ENCODE data around the gene TH.
"Not testable (repeated sequence)": the region's sequence is repeated elsewhere in the genome, so short reads cannot be mapped to it uniquely, and the experiment has no call there.

Gene TH

DNA sequence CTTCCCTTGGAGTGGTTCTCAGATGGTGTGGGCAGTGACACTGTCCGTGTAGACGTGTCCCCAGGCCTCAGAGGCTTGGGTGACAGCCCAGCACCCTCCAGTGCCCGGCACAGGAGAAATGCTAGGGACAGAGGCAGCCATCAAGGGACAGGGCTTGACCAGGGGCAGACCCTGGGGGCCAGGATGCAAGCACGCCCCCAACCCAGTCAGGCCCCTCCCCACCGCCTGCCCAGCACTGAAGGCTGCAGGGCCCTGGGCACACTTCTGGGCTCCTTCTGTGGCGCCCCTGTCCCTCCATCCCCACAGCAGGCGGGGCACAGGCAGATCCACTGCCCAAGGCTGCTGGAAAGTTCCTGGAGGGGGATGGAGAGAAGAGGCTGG is 43.5 kb downstream of the TH start:
- DNase-seq = no peak

DNA sequence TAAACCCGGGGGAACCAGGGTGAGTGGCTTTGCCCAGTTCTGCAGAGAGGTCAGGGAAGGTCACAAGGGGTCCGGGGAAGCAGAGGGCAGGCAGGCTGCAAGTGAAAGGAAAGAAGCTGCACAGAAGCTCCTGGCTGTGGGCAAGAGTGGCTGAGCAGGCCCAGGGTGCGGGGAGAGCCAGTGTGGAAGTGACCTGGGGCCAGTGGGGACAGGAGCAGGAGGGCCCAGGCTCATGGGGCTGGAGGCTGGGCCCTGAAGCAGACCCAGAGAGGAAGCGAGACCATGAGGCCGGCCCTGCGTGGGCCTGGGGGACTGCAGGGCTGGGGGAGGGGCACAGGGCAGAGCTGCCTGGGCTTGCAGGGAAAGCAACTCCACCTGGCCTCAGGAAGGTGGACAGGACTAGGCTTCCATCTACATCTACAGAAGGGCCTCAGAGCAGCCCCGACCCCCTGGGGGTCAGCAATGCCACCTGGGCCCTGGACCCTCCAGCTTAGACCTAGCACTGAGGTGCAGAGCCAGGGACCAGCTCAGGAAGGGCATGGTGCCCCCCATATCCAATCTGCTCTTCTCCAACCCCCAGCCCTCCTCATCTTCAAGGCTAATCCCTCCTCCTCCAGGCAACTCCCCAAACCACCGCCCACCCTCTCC is 44.0 kb downstream of the TH start:
- DNase-seq = no peak

DNA sequence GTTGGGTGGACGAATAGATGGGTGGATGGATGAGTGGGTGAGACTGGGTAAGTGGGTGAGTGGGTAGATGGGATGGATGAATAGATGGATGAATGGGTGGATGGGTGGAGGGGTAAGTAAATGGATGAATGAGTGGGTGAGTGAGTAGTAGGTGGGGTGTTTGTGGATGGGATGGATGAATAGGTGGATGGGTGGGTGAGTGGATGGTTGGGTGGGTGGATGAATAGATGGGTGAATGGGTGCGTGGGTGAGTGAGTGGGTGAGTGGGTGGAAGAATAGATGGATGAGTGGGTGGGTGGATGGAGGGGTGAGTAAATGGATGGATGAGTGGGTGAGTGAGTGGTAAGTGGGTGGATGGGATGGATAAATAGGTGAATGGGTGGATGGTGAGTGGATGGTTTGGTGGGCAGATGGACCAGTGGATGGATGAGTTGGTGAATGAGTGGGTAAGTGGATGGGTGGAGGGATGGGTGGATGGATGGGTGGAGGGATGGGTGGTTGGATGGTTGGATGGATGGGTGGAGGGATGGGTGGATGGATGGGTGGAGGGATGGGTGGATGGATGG is 45.0 kb downstream of the TH start:
- DNase-seq = no peak

DNA sequence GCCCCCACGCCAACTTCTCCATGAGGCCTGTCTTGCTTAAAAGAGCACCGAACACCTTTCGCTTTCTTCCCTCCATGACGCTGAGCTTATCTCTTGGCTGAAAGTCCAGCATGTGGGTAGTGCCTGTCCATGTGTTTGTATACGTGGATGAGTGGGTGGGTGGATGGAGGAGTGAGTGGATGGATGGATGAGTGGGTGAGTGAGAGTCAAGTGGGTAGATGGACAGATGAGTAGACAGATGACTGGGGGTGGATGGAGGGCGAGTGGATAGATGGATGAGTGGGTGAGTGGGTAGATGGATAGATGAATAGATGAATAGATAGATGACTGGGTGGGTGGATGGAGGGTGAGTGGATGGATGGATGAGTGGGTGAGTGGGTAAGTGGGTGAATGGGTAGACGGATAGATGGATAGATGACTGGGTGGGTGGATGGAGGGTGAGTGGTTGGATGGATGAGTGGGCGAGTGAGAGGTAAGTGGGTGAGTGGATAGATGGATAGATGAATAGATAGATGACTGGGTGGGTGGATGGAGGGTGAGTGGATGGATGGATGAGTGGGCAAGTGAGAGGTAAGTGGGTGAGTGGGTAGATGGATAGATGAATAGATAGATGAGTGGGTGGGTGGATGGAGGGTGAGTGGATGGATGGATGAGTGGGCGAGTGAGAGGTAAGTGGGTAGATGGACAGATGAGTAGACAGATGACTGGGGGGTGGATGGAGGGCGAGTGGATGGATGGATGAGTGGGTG is 46.7 kb downstream of the TH start:
- DNase-seq = not testable (repeated sequence)

DNA sequence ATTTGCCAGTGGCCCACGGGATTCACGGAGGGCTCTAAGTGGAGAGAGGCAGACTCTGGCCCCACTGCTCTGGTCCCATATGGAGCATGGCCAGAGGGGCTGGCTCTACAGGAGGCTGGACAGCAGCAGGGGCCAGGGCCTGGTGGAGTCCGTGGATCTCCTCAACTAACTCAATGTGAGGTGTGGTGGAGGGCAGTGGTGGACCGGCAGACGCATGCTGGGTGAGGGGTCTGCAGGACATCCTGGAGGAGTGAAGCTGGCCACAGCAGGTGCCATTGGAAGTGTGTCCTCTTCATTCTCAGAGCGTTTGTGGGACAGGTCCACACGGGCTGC is 48.0 kb downstream of the TH start:
- DNase-seq = no peak

DNA sequence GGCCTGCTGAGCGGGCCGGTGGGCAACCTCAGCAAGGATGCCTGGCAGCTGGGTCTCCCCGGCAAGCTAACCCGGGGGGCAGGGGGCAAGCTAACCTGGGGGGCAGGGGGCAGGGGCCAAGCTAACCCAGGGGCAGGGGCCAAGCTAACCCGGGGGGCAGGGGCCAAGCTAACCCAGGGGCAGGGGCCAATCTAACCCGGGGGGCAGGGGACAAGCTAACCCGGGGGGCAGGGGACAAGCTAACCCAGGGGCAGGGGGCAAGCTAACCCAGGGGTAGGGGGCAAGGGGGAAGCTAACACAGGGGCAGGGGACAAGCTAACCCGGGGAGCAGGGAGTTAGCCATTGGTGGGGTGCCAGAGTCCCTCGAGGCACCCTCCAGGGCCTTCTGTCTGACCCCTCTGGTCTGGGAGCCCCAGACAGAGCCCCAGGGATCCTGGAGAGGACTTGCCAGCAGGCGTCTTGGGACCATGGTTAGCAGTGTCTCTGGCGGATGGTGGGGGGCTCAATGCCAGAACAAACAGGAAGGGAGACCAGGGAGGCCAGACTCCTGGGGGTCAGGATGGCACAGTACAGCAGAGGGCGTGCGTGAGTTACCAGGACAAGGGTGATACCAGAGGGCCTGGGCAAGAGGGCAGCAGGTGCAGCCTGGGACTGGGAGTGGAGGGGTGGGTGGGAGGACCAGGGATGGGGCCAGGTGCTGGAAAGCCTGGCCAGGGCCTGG is 48.5 kb downstream of the TH start:
- DNase-seq = no peak

DNA sequence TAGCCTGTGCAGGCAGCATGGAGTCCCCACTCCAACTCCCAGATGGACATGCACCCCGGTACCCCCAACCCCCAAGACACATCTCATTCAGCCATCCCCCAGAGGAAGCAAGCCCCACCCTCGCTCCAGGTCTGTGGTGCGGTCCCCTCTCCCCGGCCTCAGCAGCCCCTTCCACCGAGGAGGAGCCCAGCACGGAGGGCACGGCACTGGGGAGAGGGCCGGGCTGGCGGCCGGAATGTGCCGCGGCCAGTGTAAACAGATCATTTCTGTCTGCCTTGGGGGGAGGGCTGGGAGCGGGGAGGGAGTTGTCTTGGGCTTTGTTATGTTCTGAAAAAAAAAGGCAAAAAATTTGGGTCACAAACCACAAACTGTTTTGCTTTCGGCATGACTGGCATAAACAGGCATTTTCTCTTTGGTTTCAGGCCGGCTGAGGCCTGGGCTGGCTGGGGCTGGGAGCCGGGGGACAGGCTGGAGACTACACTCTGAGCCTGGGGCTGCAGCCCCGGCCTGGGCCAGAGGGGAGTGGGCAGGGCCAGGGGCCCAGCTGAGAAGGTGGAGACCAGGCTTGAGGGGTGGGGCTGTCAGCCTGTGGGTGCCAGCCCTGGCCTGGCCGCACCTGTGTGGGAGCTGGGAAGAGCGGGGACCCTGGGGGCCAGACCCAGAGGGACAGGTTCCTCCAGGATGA is 49.3 kb downstream of the TH start:
- no peak for DNase-seq

DNA sequence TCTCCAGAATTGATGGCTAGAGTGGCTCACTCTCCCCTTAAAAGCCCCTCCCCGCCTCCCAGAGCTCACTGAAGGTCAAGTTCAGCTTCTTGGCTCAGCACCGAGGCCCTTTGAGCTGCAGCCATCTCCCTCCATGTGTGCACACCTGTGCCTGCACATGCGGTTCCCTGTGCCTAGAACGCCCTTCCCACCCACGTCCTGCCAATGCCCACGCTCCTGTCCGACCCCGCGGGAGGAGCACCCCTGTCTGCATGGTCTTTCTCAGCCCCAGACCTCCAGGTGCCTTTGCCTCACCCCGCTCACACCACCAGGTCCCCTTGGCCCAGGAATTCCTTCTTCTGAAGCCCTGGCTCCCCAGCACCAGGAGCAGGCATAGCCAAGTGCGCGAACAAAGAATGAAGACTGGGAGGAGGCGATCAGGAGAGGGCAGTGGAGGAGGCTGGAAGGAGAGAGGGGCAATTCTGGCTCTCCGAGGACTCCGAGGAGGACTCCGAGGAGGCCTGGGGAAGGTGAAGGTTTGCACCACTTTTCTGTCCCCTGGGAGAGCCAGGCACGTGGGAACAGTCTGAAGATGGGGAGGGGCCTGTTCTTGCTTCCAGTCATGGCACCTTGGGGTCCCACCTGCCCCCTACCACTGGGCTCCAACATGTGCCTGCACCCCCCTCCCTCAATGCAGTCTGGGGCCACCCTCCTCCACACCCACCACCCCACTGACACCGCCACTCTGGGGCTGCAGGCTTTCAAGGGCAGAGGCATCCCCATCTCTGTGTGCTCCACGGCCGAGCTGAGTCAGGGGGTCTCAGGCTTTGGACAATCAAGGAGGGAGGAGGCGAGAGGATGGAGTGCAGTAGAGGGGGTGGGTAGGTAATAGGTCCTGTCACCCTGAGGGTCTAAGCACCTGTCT is 50.1 kb downstream of the TH start:
- no peak for DNase-seq

DNA sequence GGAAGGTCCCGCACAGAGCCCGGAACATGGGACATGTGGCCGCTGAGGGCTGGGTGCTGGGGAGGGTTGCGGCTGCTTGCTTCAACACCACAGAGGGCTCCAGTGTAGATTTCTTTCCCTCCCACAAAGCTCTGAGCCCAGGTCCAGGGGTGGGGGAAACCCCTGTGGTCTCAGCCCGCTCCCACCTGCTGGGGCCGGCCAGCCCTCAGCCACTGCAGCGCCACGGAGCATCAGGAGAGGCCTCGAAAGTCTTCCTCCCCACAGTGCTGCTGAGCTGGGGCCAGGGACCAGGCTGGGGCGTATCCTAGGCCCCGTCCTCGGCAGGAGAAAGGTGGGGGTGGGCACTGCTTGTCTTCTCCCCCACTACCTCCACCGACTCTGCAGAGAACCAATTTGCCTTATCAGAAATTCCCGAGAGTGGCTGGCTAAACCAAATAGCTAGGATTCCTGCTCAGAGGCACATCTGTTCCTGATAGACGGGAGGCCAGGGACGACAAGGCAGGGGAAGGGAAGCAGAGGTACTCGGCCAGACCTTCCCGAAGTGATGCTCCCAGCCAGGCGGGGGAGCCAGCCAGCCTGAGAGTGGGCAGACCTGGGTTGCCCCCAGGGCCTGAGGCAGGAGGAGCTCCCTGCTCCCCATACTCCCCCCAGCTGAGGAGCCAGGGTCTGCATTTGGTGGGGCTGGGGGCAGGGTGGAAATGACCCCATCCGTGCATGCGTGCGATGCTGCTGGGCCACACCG is 51.1 kb downstream of the TH start:
- DNase-seq = no peak

DNA sequence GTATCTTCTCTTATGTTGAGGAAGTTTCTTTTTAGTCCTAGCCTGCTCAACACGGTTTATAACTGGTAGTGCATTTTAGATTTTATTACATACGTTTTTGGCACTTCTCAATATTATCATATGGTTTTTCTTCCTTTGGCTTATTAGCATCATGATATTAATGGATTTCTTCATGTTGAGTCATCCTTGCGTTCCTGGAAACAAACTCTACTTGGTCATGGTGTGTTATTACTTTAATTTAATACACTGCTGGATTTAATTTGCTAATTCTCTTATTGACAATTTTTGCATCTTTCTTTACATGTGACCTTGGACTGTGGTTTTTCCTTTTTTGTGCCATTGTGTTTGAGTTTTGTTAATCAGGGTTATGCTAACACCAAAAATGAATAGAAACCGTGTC is 52.9 kb downstream of the TH start:
- no peak for DNase-seq

DNA sequence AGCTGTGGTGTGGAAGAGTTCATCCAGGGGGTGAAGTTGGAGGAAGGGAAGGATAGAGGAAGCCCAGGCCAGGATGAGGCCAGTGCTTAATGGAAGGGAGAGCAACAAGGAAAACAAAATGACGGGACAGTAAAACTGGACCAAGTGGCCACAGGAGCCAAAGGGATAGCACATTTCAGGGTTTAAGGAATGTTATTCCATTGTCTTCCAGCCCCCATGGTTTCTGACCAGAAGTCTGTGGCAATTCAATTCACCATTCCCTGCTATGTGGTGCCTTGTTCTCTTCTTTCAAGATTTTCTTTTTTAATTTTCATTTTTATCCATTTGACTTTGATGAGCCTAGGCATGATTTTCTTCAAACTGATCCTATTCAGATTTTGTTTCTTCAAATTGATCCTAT is 54.9 kb downstream of the TH start:
- DNase-seq = no peak

DNA sequence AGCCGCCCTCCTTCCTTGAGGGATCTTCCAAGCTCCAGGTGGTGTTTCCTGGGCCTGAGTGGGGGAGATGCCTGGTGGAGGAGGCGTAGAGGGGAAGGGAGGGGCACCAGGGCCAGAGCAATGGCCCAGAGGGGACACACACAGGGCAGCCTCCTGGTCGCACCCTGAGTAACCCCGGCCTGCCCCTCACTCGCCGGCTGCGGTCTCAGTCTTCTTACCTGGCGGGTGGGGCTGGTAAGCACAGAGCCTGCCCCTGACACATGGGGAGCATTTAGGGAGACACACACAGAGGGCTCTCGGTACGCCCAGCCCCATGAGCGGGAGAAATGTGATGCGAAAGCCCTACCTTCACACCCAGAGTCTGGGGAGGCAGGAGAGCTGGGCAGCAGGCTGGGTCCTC is 56.3 kb downstream of the TH start:
- no peak for DNase-seq

DNA sequence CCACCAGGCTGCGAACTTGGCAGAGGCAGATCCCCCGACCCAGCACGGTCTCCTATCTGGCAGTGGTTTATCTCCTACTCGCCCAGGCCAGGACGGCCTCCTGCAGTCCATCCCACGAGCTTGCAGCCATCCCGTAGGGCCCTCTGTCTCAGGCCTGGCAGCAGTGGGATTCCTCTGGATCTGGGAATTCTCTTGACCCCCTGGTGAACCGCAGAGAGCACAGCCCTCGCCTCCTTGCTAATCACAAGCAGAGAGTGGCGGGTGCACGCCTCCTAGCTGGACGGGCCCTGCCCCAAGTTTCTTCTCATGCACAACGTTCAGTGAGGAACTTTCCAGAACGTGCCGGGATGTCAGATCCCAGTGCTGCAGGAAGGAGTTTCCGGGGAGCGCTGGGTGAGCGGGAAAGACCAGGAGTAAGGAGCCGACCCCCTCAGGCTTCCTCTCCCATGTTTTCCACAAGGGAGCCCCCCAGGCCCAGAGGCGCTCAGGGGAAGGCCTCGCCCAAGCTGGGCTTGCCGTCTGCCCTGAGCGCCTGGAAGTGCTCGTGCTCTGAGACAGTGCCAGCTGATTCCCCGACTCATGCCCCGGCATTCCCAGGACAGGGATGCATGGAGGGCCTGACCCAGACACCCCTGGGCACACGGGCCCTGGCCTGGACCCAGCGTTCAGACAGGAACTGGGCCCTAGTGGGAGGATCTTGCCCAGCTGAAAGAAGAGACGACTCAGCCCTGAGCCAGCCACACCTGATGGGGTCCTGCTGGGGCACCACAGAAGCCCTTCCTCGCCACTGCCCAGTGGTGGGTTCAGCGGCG is 57.0 kb downstream of the TH start:
- DNase-seq = no peak

Data from activated gamma-delta T cell treated with Interleukin-2 at 50 U/mL for 16 hours (primary cell).